Stimulated activated CD4-positive, alpha-beta T cell treated with anti-CD3 and anti-CD28 coated beads, Interleukin-4, amount 100 ng/mL, for 24 hours (primary cell): Measurements from ENCODE around the gene ITGB5.
A peak's percentile ranks its signal among the peaks of the same experiment; 100 is the strongest.

Experiments used
- DNase-seq: peaks from one replicate; pipeline ENCODE4 v3.0.0-alpha.2; 2020

The ITGB5 gene

GRCh38 chr3:124890573-124891190 lies 3.5 kb upstream of the ITGB5 start:
- no peak for DNase-seq

GRCh38 chr3:124888482-124889441 lies 1.6 kb upstream of the ITGB5 start:
- no peak for DNase-seq

- no peak for DNase-seq
These were observed 750 bp upstream of the ITGB5 start for GRCh38 chr3:124887932-124888298.

- peak; percentile 17 for DNase-seq
These were observed 753 bp downstream of the ITGB5 start for GRCh38 chr3:124886168-124887056.

- no peak for DNase-seq
These were observed 1.5 kb downstream of the ITGB5 start for GRCh38 chr3:124885466-124886167.

GRCh38 chr3:124884474-124885101 lies 2.6 kb downstream of the ITGB5 start:
- DNase-seq, result no peak

- DNase-seq, result no peak
These were observed 3.2 kb downstream of the ITGB5 start for GRCh38 chr3:124883766-124884473.

- DNase-seq, result no peak
These were observed 4.1 kb downstream of the ITGB5 start for GRCh38 chr3:124882816-124883747.

- no peak for DNase-seq
These were observed 5.0 kb downstream of the ITGB5 start for GRCh38 chr3:124881976-124882697.

- DNase-seq, result no peak
These were observed 7.9 kb downstream of the ITGB5 start for GRCh38 chr3:124879337-124879680.

- DNase-seq, result no peak
These were observed 8.4 kb downstream of the ITGB5 start for GRCh38 chr3:124878561-124879336.

GRCh38 chr3:124877674-124878073 lies 9.5 kb downstream of the ITGB5 start:
- no peak for DNase-seq

GRCh38 chr3:124876401-124876878 lies 10.7 kb downstream of the ITGB5 start:
- DNase-seq, result no peak

GRCh38 chr3:124873226-124873625 lies 13.9 kb downstream of the ITGB5 start:
- no peak for DNase-seq

GRCh38 chr3:124867511-124867910 lies 19.7 kb downstream of the ITGB5 start:
- DNase-seq, result no peak

GRCh38 chr3:124862006-124862405 lies 25.2 kb downstream of the ITGB5 start:
- no peak for DNase-seq

GRCh38 chr3:124861041-124861440 lies 26.1 kb downstream of the ITGB5 start:
- DNase-seq, result no peak

- DNase-seq, result no peak
These were observed 26.6 kb downstream of the ITGB5 start for GRCh38 chr3:124860599-124860998.

GRCh38 chr3:124859025-124859424 lies 28.1 kb downstream of the ITGB5 start:
- DNase-seq, result no peak
